MCF 10A (cell line): ENCODE data around the gene EPHA1. TPM values are rescaled to one million over a fixed set of nuclear protein-coding genes. Genes with fewer than 3 reads are reported as not detected.
"Not testable (repeated sequence)": the region's sequence is repeated elsewhere in the genome, so short reads cannot be mapped to it uniquely, and the experiment has no call there.

ENCODE experiments used
- BruUV-seq: library from RNA; stranded (reverse); fragments of 400-500 nt; replicated peaks from 2 replicates; lab custom pipeline; 2021; lab: Mats Ljungman, UMichigan
- CTCF ChIA-PET: fragments of 300-600 bp; sonication (Branson Sonifier 250); formaldehyde crosslinking; extraction: SDS; loops from one replicate; lab custom pipeline; 2021; ENCODE audit warnings: antibody characterized with exemption, inconsistent platforms; lab: Yijun Ruan, JAX
- POLR2A ChIA-PET: fragments of 300-600, 350-650 bp; sonication (Branson Sonifier 250); formaldehyde crosslinking; extraction: SDS; loops from one replicate; lab custom pipeline; 2020; ENCODE audit warnings: antibody characterized with exemption, inconsistent platforms; lab: Yijun Ruan, JAX
- DNase-seq: peaks from one replicate; pipeline ENCODE4 v3.0.0-alpha.2; 2018; ENCODE audit not compliant: unreplicated experiment
- H3K27ac Mint-ChIP-seq: one replicate; pipeline ENCODE4 v1.8.0; 2022; ENCODE audit warnings: mild to moderate bottlenecking, low read depth, mixed read lengths; ENCODE audit not compliant: unreplicated experiment
- H3K27me3 Mint-ChIP-seq: one replicate; pipeline ENCODE4 v1.8.0; 2022; ENCODE audit warnings: mixed read lengths; ENCODE audit not compliant: insufficient read depth, unreplicated experiment
- H3K36me3 Mint-ChIP-seq: one replicate; pipeline ENCODE4 v1.8.0; 2022; ENCODE audit warnings: mild to moderate bottlenecking, moderate library complexity, mixed read lengths; ENCODE audit not compliant: insufficient read depth, unreplicated experiment
- H3K4me1 Mint-ChIP-seq: one replicate; pipeline ENCODE4 v1.8.0; 2022; ENCODE audit warnings: mixed read lengths; ENCODE audit not compliant: insufficient read depth, unreplicated experiment
- H3K4me3 Mint-ChIP-seq: one replicate; pipeline ENCODE4 v1.8.0; 2022; ENCODE audit warnings: mild to moderate bottlenecking, moderate library complexity, mixed read lengths; ENCODE audit not compliant: unreplicated experiment
- H3K9me3 Mint-ChIP-seq: one replicate; pipeline ENCODE4 v1.8.0; 2022; ENCODE audit warnings: mixed read lengths; ENCODE audit not compliant: unreplicated experiment
- CTCF ChIP-seq: fragments of 200-600 bp; IDR thresholded peaks from one replicate; pipeline ENCODE4 v1.8.0; 2022; ENCODE audit warnings: antibody characterized with exemption, mild to moderate bottlenecking; ENCODE audit not compliant: unreplicated experiment
- intact Hi-C: fragments of 100-400 bp; cut with micrococcal nuclease; formaldehyde crosslinking; loops from 2 replicates; pipeline ENCODE4 v1.14.1; 2022
- total RNA-seq: library from RNA; stranded (reverse); gene quantifications from 2 replicates; pipeline ENCODE4 v1.2.3, GENCODE V29; 2022

The EPHA1 gene
- total RNA-seq, 1 experiment from 2014 or later, result 0.89 TPM

DNA sequence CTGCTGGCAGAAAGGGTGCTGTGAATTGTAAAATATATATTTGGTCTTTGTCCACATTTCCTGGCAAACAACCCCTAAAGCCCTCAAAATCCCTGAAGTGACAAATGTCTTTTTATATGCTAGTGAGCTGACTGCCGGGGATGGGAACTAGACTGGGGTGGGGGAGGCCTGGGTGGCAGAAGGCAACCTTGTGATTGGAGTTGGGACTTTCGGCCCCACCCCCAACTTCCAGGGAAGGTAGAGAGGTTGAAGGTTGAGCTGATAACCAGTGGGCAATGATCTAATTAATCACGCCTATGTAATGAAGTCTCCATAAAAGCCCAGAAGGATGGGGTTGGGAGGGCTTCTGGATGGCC is 2.7 kb downstream of the EPHA1 start:
- Mint-ChIP-seq H3K9me3 (no peaks in the 10 kb centered on the region), H3K4me3 (no peak overlapping the region), H3K4me1 (peaks cover 13% of the 10 kb centered on the region), H3K36me3 (no peaks in the 10 kb centered on the region), H3K27ac (no peak overlapping the region), H3K27me3 (no peaks in the 10 kb centered on the region)
- intact Hi-C loops, result no loop called here
- ChIA-PET POLR2A (interaction anchor here (1.0 kb wide), 1 partner anchor 24 kb away, joined by 3 read pairs; no protein-coding TSS in a partner anchor), CTCF (interaction anchor here (0.6 to 11.0 kb wide), 6 partner anchors 11 to 166 kb away, joined by 3 to 84 read pairs (median 8); no protein-coding TSS in a partner anchor)
- no peak for TF ChIP-seq CTCF
- BruUV-seq, result no TSS peak
- no peak for DNase-seq

DNA sequence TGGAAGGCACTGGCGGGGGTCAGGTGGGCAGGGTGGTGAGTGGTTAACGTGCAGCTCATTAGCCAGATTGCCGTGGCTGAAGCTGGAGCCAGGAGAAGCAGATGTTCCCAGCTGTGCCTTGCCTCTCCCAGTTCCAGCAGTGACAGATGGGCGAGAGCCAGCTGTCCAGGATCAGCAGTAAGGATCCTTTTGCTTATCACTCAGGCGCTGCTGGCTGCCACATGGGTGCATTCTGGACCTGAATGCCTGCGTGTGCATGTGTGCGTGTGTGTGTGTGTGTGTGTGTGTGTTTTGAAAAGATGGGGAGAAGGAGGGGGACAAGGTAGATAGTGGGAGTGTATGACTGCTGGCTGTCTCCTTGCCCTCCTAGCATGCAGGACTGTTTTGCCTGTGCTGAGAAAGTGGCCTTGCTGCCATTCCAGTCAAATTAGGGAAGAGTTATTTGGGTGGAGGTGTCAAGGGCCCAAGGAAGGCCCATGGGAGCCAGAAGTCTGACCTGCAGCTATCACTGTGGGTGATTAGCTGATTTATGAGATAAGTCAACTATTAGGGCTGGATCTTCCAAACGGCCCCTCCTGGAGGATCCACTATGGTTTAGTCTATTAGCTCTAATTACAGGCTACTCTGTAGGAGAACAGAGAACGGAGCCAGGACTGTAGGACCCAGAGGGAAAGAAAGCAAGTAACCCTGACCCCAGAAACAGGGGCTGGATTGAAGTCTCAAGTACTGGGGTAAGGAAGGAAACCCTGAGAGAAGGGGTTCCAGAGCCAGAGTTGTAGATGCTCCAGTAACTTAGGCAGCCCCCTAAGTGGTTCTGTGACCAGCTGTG is 3.3 kb downstream of the EPHA1 start:
- Mint-ChIP-seq H3K36me3 (no peaks in the 10 kb centered on the region), H3K27me3 (no peaks in the 10 kb centered on the region), H3K9me3 (no peaks in the 10 kb centered on the region), H3K4me1 (peaks cover 13% of the 10 kb centered on the region), H3K27ac (no peak overlapping the region), H3K4me3 (no peak overlapping the region)
- no peak for TF ChIP-seq CTCF
- POLR2A ChIA-PET, result interaction anchor here (0.8 to 1.0 kb wide), 2 partner anchors 23 to 142 kb away, joined by 3 to 4 read pairs; partner anchors contain the start of gene GSTK1
- CTCF ChIA-PET, result interaction anchor here (0.6 to 11.0 kb wide), 14 partner anchors 8 to 1035 kb away, joined by 3 to 84 read pairs (median 3); no protein-coding TSS in a partner anchor
- intact Hi-C loops, result no loop called here
- DNase-seq, result no peak
- BruUV-seq, result no TSS peak

DNA sequence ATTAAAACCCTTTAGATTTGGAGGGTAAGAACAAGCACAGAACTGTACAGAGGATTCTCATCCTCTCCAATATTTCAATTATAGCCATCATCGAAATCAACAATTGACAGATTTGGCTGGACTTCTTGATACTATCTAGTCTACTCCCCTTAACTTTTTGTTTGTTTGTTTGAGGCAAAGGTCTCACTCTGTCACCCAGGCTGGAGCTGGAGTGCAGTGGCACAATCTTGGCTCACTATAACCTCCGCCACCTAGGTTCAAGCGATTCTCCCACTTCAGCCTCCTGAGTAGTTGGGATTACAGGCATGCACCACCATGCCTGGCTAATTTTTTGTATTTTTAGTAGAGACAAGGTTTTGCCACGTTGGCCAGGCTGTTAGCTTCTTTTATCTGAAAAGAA is 6.4 kb downstream of the EPHA1 start:
- ChIA-PET CTCF (interaction anchor here (0.6 to 11.0 kb wide), 6 partner anchors 18 to 883 kb away, joined by 3 to 84 read pairs (median 4); no protein-coding TSS in a partner anchor), POLR2A (interaction anchor here (0.7 to 1.4 kb wide), 3 partner anchors 9 to 48 kb away, joined by 3 to 5 read pairs (median 4); no protein-coding TSS in a partner anchor)
- H3K27ac Mint-ChIP-seq, H3K27me3 Mint-ChIP-seq, intact Hi-C loops, H3K4me1 Mint-ChIP-seq, H3K4me3 Mint-ChIP-seq, H3K36me3 Mint-ChIP-seq, BruUV-seq, H3K9me3 Mint-ChIP-seq, DNase-seq: not testable (repeated sequence)

GRCh38 chr7:143401265-143401664 is 7.4 kb downstream of the EPHA1 start:
- POLR2A ChIA-PET, result interaction anchor here (0.6 to 1.1 kb wide), 2 partner anchors 11 to 140 kb away, joined by 3 to 4 read pairs; no protein-coding TSS in a partner anchor
- TF ChIP-seq CTCF, result no peak
- no peak overlapping the region for H3K4me3 Mint-ChIP-seq
- BruUV-seq, result no TSS peak
- no peaks in the 10 kb centered on the region for H3K9me3 Mint-ChIP-seq
- no peak overlapping the region for H3K27ac Mint-ChIP-seq
- no peaks in the 10 kb centered on the region for H3K27me3 Mint-ChIP-seq
- H3K4me1 Mint-ChIP-seq, result no peaks in the 10 kb centered on the region
- H3K36me3 Mint-ChIP-seq, result no peaks in the 10 kb centered on the region
- DNase-seq, result no peak
- CTCF ChIA-PET, result interaction anchor here (0.6 to 11.0 kb wide), 5 partner anchors 17 to 161 kb away, joined by 3 to 84 read pairs (median 4); no protein-coding TSS in a partner anchor
- intact Hi-C loops, result no loop called here
